ENCODE data around the gene IGBP1.

Gene IGBP1

GRCh38 chrX:70138622-70139021 is 5.4 kb downstream of the IGBP1 start:
- no peak overlapping the region for H2AFZ ChIP-seq (ENCODE audit: low read length)
- no peaks in the 10 kb centered on the region for H3F3A ChIP-seq (ENCODE audit: low read depth)
- TF ChIP-seq EZH2phosphoT487 (IDR thresholded peaks at IDR 0.05; ENCODE audit: borderline replicate concordance) (no peak), CTCF (conservative IDR thresholded peaks at IDR 0.05; ENCODE audit: low read length) (no peak)
- H3K9me3 ChIP-seq (ENCODE audit: insufficient read depth, low read depth, low read length) = no peaks in the 10 kb centered on the region
- H4K20me1 ChIP-seq (ENCODE audit: insufficient read depth, low read length, poor library complexity, severe bottlenecking) = peaks cover 18% of the 10 kb centered on the region
- H3K4me2 ChIP-seq (ENCODE audit: low read depth, low read length, poor library complexity, severe bottlenecking) = no peak overlapping the region
- peaks cover 5% of the 10 kb centered on the region for H3K4me1 ChIP-seq (ENCODE audit: insufficient read depth, low read length, poor library complexity, severe bottlenecking)
- no peaks in the 10 kb centered on the region for H3K27me3 ChIP-seq (ENCODE audit: insufficient read depth, low read length, poor library complexity, severe bottlenecking)
- H3K4me3 ChIP-seq (ENCODE audit: low read length, poor library complexity, severe bottlenecking) = no peak overlapping the region
- H3K79me2 ChIP-seq (ENCODE audit: insufficient read depth, low read length) = peaks cover 30% of the 10 kb centered on the region
- no peak overlapping the region for H3K9ac ChIP-seq (ENCODE audit: low read depth, low read length, poor library complexity, severe bottlenecking)
- no peaks in the 10 kb centered on the region for H3K36me3 ChIP-seq (ENCODE audit: insufficient read depth, low read length)
- no peaks in the 10 kb centered on the region for H3K9me2 ChIP-seq (replicated peaks; ENCODE audit: low read depth, low read length)

GRCh38 chrX:70139736-70140135 is 6.5 kb downstream of the IGBP1 start:
- no peak for TF ChIP-seq EZH2phosphoT487 (IDR thresholded peaks at IDR 0.05; ENCODE audit: borderline replicate concordance)
- no peak for TF ChIP-seq CTCF (conservative IDR thresholded peaks at IDR 0.05; ENCODE audit: low read length)
- peaks cover 11% of the 10 kb centered on the region for H4K20me1 ChIP-seq (ENCODE audit: insufficient read depth, low read length, poor library complexity, severe bottlenecking)

GRCh38 chrX:70141373-70141772 is 8.1 kb downstream of the IGBP1 start:
- Histone ChIP-seq H2AFZ (ENCODE audit: low read length) (no peak overlapping the region), H3K9me3 (ENCODE audit: insufficient read depth, low read depth, low read length) (no peaks in the 10 kb centered on the region), H3K9me2 (replicated peaks; ENCODE audit: low read depth, low read length) (no peaks in the 10 kb centered on the region), H3K4me3 (ENCODE audit: low read length, poor library complexity, severe bottlenecking) (no peak overlapping the region), H3K4me1 (ENCODE audit: insufficient read depth, low read length, poor library complexity, severe bottlenecking) (no peaks in the 10 kb centered on the region), H3K79me2 (ENCODE audit: insufficient read depth, low read length) (0 out of 2 replicates have a peak, but pooled peaks cover 3% of the 10 kb centered on the region), H4K20me1 (ENCODE audit: insufficient read depth, low read length, poor library complexity, severe bottlenecking) (peaks cover 2% of the 10 kb centered on the region), H3F3A (ENCODE audit: low read depth) (no peaks in the 10 kb centered on the region), H3K4me2 (ENCODE audit: low read depth, low read length, poor library complexity, severe bottlenecking) (no peak overlapping the region), H3K36me3 (ENCODE audit: insufficient read depth, low read length) (no peaks in the 10 kb centered on the region), H3K27me3 (ENCODE audit: insufficient read depth, low read length, poor library complexity, severe bottlenecking) (no peaks in the 10 kb centered on the region), H3K9ac (ENCODE audit: low read depth, low read length, poor library complexity, severe bottlenecking) (no peak overlapping the region)
- TF ChIP-seq EZH2phosphoT487 (IDR thresholded peaks at IDR 0.05; ENCODE audit: borderline replicate concordance) = no peak
- no peak for TF ChIP-seq CTCF (conservative IDR thresholded peaks at IDR 0.05; ENCODE audit: low read length)

More at GRCh38 chrX:70139736-70140135, 6.5 kb downstream of the IGBP1 start:
- H3K9ac ChIP-seq (ENCODE audit: low read depth, low read length, poor library complexity, severe bottlenecking) = no peak overlapping the region
- H3K4me1 ChIP-seq (ENCODE audit: insufficient read depth, low read length, poor library complexity, severe bottlenecking) = peaks cover 5% of the 10 kb centered on the region
- H3K36me3 ChIP-seq (ENCODE audit: insufficient read depth, low read length) = no peaks in the 10 kb centered on the region
- no peaks in the 10 kb centered on the region for H3K27me3 ChIP-seq (ENCODE audit: insufficient read depth, low read length, poor library complexity, severe bottlenecking)
- H3K4me2 ChIP-seq (ENCODE audit: low read depth, low read length, poor library complexity, severe bottlenecking) = no peak overlapping the region
- no peak overlapping the region for H3K4me3 ChIP-seq (ENCODE audit: low read length, poor library complexity, severe bottlenecking)
- H3K9me2 ChIP-seq (replicated peaks; ENCODE audit: low read depth, low read length) = no peaks in the 10 kb centered on the region
- no peak overlapping the region for H2AFZ ChIP-seq (ENCODE audit: low read length)
- no peaks in the 10 kb centered on the region for H3K9me3 ChIP-seq (ENCODE audit: insufficient read depth, low read depth, low read length)
- peaks cover 20% of the 10 kb centered on the region for H3K79me2 ChIP-seq (ENCODE audit: insufficient read depth, low read length)
- H3F3A ChIP-seq (ENCODE audit: low read depth) = no peaks in the 10 kb centered on the region
